HG02610 (cell line): ENCODE measurements around the gene BICRAL.
"Not testable (repeated sequence)": the region's sequence is repeated elsewhere in the genome, so short reads cannot be mapped to it uniquely, and the experiment has no call there.

Experiments
- ATAC-seq: cut with Tn5 transposase; IDR thresholded peaks from one replicate; pipeline ENCODE4 v1.9.1; 2021; ENCODE audit warnings: mild to moderate bottlenecking, moderate library complexity; ENCODE audit not compliant: unreplicated experiment

Gene BICRAL

DNA sequence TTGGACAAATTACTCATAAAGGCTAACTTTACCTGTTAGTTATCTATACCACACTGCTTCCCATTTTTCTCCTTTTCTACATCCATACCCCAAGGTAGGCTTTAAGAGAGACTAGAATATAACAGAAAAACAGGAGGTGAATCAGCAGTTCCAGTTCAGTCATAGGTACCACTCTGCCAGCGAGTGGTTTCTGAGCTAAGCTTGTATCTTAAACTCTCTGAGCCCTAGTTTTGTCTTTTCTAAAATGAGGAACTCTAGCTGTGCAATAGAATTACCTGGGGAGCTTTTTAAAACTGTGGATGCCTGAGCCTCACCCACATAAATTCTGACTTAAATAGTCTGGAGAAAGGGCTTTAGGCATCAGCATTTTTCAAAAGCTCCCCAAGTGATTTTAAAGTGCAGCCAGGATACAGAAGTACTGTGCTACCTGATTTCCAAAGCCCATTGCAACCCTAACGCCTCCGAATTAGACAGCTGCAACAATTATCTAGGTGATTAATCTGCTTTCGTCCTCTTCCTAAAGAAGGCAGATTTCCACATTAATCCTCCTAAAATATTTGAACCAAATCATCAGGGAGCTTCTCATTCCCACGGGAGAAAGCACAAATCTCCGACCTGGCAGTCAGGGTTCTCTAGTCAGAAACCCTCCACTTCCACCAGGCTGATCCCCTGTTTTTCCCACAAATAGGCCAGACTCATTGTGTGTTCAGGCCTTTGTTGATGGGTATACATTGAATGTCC is 60.2 kb downstream of the BICRAL start:
- ATAC-seq = no peak

DNA sequence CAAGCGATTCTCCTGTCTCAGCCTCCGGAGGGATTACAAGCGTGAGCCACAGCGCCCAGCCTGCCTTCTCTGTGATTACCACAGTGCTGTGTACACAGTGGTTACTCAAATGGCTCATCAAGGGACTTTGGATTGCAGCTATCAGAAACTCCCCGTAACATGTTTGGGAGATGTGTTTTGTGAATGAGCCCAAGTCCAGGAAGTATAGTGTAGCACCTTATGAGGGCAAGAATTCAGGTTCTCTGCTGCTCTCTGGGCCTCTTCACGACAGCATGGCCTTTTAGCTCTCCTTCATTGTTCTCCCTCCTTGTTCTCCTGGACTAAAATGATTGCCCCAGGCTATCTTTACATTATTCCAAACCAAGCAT is 63.5 kb downstream of the BICRAL start:
- no peak for ATAC-seq

DNA sequence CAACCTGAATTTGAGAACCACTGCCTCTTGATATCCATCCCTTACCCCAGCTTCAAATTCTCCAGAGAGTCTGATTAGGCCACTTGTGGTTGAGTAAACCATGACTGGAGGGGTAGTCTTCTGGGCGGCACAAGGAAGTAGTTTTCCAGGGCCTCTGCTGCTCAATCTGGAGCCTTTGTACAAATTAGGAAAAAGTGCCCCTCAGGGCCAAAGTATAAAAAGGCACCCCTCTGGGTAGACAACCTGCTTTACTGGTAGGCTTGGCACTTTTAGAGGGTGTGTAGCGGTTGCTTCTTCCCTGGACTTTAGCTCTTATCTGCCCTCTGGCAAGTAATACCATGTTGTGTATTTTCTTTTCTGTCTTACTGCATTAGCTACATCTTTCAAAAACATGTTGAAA is 64.7 kb downstream of the BICRAL start:
- ATAC-seq = no peak

GRCh38 chr6:42848700-42849099 is 66.8 kb downstream of the BICRAL start:
- ATAC-seq = no peak

- no peak for ATAC-seq
Observed at GRCh38 chr6:42851599-42851998, 69.7 kb downstream of the BICRAL start.

DNA sequence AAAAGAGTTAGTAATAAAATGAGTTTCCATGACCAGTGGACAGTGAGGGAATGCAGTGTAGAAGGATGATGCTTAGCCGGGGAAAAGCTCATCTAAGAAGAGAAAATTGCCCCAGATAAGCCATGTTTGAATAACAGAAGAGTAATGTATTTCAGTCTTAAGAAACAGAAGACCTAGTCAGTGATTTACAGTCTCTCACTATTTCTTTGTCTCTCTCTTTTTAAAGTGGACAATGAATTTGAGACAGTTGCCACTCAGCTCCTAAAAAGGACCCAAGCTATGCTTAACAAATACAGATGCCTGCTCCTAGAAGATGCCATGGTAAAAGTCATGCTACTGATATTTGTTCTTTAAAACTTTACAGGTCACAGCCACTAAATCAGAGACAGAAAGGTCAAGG is 78.2 kb downstream of the BICRAL start:
- ATAC-seq = no peak

DNA sequence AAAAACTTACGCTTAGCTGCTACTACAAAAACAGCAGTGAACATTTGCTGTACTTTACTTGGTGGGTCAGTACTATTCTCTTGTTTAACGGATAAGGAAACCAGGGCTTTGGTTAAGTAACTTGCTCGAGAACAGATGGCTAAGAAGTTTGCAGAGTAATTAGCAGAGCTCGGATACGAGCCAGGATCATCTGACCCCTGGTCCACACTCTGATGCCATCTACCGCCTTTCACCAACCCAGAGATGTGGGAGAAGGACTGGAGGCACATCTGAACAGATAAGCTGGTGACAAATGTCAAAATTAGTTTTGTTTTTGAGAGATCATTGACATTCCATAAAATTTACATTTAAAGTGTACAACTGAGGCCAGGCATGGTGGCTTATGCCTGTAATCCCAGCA is 78.6 kb downstream of the BICRAL start:
- ATAC-seq = no peak

GRCh38 chr6:42864602-42865001 is 82.8 kb downstream of the BICRAL start:
- ATAC-seq = no peak

GRCh38 chr6:42870145-42870936 is 88.5 kb downstream of the BICRAL start:
- no peak for ATAC-seq

GRCh38 chr6:42871711-42872110 is 89.9 kb downstream of the BICRAL start:
- ATAC-seq = no peak

DNA sequence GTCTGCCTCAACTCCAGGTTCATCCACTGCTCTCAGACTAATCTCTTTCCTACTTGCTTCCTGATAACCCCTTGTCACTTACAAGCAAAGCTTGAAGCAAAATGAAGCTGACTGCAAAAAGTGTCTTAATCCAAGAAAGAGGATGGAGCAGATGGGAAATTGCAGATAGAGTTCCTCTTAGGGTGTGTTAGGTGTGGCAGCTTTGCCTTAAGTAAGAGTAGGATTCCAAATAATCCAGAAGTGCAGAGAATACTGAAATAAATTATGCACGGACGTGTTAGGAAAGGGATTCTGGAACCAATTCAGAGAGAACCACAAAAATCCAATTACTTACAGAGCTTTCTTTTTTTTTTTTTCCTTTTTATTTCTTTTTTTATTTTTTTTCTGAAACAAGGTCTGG is 91.5 kb downstream of the BICRAL start:
- no peak for ATAC-seq

DNA sequence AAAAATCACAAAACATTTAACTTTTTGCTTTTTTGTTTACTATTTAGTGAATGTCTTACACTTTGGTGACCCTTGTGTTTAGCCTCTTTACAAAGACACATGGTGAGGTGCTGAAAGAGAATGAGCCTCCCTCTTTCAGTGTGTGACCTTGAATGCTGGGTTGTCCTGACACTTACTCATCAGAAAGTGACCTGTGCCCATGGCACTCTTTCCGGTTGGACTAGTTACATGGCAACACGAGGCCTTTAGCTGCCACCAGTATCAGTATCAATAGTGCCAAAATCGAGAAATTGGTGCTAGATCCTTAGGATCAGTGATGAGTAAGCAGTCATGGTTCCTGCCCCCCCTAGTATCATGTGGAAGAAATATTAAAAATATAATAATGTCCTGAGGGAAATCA is 95.8 kb downstream of the BICRAL start:
- ATAC-seq = no peak

- ATAC-seq = peak; percentile 89
Observed at GRCh38 chr6:42879372-42880239, 97.8 kb downstream of the BICRAL start, which contains the start of gene RPL7L1. Gene RPL7L1 (plus strand): TSS chr6:42879616. CDS start chr6:42879911, 295 bp downstream.

DNA sequence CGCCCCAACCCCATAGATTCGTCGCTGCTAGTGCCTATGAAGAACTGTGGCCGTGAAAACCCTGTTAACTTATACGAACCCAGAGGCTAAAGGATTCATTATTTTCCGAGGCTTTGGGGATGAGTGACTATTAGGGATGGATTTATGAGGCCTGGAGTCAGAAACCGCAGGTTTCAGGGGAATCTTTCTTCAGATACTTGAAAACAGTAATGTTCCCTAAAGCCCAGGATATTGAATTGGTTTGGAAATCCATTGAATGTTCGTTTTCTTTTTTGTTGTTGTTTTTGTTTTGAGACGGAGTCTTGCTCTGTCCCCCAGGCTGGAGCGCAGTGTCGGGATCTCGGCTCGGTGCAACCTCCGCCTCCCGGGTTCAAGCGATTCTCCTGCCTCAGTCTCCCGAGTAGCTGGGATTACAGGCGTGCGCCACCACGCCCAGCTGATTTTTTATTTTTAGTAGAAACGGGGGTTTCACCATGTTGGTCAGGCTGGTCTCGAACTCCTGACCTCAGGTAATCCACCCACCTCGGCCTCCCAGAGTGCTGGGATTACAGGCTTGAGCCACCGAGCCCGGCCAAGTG is 98.5 kb downstream of the BICRAL start:
- not testable (repeated sequence) for ATAC-seq

DNA sequence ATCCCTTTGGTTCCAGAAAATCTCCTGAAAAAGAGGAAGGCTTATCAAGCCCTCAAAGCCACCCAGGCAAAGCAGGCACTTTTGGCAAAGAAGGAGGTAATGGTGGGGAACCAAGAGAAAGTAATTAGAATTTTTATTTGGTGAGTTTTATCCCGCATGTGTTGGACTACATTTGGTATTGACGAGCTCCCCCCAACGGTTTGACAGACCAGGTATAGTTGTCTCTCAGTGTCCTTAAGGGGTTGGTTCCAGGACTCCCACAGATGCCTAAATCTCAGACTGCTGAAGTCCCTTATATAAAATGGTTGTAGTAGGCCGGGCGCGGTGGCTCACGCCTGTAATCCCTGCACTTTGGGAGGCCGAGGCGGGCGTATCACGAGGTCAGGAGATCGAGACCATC is 99.0 kb downstream of the BICRAL start:
- not testable (repeated sequence) for ATAC-seq

GRCh38 chr6:42885702-42886101 is 103.8 kb downstream of the BICRAL start:
- no peak for ATAC-seq

GRCh38 chr6:42888201-42888600 is 106.3 kb downstream of the BICRAL start:
- ATAC-seq = not testable (repeated sequence)

GRCh38 chr6:42889815-42890214 is 108.0 kb downstream of the BICRAL start:
- ATAC-seq = no peak

GRCh38 chr6:42890311-42891198 is 108.7 kb downstream of the BICRAL start:
- ATAC-seq = peak; percentile 85

DNA sequence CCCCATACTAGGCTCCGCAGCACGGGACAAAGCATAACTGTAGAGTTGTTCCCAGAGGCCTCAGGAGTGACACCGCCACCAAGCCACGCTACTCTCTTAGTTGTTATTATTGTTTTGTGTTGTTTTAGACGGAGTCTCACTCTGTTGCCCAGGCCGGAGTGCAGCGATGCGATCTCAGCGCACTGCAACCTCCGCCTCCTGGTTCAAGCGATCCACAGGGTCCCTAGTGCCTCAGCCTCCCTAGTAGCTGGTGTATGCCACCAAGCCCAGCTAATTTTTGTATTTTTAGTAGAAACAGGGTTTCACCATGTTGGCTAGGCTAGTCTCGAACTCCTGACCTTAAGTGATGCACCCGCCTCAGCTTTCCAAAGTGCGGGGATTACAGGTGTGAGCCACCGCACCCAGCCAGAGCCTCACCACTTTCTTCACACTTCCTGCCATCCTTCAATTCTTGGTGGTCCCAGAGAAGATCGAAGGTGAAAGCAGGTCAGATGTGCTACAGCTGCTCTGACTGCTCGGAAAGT is 109.4 kb downstream of the BICRAL start:
- no peak for ATAC-seq
